GM19193 (cell line): ENCODE data around the gene DLG2.

Experiments
- POLR2A ChIP-seq: IDR thresholded peaks from 4 replicates; pipeline ENCODE4 v1.6.1; 2011; ENCODE audit not compliant: insufficient read depth, insufficient read length; ENCODE audit errors: extremely low read depth

The DLG2 gene

DNA sequence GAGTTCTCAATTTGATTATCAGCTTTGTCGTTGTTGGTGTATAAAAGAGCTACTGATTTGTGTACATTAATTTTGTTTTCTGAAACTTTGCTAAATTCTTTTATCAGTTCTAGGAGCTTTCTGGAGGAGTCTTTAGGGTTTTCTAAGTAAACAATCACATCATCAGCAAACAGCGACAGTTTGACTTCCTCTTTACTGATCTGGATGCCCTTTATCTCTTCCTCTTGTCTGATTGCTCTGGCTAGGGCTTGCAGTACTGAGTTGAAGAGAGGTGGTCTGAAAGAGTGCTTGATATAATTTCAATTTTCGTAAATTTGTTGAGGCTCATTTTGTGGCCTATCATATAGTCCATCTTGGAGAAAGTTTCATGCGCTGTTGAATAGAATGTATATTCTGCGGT, 213.0 kb downstream of the DLG2 start:
- no peak for TF ChIP-seq POLR2A

DNA sequence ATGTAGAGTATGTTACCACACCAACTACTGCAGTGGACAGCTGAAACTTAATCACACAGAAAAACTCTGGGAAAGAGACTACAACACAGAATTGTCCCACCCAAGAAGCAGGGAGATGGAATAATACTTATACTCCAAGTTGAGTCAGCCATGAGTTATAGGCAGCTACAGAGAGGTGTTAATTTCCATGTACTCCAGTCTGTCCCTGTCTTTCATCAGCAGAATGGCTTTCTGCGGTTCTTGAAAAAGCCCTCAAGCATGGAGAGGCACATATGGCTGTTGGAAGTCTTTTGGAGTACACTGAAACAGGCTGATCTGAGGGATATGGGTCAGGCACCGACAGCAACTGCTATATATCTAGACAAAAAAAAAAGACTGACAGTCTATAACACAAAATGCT, 219.5 kb downstream of the DLG2 start:
- TF ChIP-seq POLR2A: no peak

DNA sequence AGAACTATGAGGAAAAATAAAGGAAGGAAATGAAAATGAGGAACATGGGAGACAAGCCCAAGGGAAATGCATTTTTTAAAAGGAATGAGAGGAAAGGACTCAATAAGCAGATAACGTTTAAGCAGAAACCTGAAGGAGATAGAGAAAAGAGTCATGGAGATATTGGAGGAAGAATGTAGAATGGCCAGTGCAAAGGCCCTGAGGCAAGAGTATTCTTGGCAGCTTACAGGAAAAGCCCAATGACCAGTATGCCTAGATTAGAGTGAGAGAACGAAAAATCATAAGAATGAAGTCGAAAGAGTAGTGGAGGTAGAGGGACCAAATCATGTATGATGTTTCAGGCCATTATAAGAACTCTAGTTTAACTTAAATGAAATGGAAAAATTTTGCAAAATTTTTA, 220.3 kb downstream of the DLG2 start:
- no peak for TF ChIP-seq POLR2A

DNA sequence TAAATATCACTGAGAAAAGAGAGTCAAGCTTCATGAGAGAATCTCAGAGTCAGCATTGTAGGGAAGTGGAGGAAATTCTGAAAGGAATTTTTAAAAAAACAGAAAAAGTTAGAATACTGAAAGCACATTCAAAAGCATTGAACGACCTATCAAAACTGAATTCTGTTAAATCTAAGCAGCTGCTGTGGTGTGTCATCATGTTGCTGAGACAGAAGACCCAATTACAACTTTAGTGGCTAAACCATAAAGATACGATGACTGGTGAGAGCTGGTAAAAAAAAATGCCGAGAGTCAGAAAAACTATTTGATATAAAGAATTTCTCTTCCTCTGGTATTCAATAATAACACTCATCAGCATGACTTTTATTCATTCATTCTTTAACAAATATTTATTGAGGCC, 220.8 kb downstream of the DLG2 start:
- no peak for TF ChIP-seq POLR2A

DNA sequence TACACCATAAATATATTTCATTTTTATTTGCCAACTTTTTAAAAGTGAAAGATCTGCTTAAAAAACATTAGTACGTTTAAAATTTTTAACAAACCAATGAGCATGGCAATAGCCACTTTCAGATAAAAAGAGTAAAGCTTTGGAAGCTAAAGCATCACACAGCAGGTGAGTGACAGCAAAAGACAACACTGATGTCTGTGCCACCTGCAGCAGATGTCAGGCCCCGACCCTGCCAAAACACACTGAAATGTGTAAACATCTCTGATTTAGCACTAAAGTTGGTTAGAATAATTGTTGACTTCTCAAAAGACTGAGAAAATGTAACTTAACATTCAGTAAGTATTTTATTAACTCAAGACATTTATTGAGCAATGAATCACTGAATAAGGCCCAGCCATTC, 232.9 kb downstream of the DLG2 start:
- TF ChIP-seq POLR2A: no peak

DNA sequence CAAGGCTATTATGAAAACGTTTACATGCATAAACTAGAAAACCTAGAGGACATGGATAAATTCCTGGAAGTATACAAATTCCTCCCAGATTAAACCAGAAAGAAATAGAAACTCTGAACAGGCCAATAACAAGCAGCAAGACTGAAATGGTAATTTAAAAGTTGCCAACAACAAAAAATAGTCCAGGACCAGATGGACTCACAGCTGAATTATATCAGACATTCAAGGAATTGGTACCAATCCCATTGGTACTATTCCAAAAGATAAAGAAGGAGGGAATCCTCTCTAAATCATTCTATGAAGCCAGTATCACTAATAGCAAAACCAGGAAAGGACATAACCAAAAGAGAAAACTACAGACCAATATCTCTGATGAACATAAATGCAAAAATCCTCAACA, 236.0 kb downstream of the DLG2 start:
- no peak for TF ChIP-seq POLR2A

DNA sequence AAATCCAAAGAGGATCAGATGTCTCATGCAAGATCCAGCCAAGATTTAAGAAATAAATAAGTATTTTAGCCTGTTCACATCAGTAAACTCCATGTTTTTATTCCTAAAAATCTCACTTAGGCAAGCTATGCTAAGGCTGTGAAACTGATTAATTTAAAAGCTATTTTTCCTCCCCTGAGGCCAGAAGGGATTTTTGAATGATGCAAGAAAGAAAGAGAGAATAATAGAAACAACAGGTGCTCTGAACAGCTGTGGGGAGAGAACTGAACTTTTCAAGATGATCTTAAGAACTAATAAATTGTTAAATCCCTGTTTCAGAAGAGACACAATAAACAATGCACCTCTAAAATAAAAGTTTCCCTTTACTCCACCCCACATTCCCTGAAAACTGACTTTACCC, 241.6 kb downstream of the DLG2 start:
- no peak for TF ChIP-seq POLR2A

DNA sequence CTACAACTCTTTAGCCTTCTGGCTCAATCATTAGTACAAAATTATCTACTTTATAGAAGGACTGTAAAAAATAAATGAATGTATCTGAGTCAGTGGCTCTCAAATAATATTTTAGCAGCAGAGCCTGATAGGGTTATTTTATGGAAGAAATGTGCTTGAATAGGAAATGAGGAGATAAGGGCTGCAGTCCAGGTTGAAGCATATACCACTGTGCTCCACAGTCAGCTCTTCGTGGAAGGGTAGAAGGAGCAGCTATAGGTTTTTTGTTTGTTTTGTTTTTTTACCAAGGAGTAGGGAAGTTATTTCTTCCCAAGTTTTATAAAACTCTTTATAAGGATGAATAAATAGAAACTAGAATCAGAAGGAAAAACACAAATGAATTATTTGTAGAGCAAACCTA, 242.0 kb downstream of the DLG2 start:
- no peak for TF ChIP-seq POLR2A

DNA sequence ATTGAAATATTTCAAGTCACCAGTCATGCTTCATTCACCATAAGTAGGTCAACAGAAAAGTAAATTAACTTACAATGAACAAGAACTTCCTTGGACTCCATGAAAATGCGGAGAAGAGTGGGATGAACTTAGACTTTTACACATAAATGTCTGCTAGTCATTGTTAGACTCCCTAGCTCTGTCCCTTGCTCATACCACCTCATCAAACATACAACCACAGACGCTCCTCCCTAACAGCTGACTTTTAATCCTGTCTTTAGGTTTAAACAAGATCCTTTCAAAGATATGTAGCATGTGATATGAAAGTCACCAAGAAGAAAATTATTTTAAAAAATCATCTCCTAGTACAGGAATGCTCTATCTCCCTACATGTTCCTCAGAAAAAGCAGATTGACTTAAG, 248.1 kb downstream of the DLG2 start:
- TF ChIP-seq POLR2A: no peak

DNA sequence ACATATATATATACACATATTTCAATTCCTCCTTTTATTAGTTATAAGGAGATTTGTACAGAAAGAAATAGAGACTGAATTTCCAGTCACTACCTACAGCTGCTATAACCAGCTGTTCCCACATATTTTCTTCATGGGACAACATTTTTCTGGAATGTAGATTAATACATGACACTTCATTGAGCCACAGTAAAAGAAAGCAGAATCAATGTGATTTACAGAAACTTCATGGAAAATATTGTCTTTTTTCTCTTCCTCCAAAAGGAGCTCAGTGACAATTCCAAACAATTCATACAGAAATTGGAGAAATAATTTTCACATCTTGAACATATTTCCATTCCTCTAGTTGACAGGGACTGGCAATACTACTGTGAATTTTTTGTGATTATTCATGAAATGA, 249.2 kb downstream of the DLG2 start:
- TF ChIP-seq POLR2A: no peak

DNA sequence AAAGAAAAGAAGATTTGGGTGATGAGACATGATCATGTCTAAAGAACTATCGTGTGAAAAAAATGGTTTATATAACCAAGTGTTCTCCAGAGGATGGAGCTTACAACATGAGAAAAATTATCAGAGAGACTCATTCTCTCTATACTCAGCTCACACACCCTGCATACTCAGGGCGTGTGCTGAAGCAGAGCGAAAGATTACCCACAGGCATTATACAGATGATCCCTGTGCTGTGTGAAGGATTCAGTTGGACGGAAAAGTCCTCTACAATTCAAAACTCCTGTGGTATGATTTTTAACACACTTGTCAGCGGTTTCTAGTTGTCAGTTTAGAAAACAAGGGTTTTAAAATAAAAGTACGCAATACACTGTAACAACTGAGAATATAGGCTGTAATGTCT, 267.3 kb downstream of the DLG2 start:
- no peak for TF ChIP-seq POLR2A

DNA sequence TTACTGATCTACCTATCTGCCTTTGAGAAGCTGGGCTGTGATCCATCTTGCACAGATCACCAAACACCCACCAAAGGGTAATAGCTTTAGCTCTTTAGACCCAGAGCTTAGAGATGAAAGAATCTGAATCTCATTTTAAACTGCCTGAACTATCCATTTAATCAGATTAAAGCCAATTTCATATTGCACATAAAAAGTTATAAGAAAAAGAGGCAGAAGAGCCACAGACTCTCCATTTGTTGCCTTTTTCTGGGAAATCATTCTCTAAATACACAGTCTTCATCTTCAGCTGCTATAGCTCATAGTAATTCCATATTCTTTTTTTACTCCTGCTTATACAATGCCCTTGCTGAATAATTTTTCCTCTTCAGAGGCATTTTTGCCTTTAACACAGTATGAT, 271.2 kb downstream of the DLG2 start:
- no peak for TF ChIP-seq POLR2A

DNA sequence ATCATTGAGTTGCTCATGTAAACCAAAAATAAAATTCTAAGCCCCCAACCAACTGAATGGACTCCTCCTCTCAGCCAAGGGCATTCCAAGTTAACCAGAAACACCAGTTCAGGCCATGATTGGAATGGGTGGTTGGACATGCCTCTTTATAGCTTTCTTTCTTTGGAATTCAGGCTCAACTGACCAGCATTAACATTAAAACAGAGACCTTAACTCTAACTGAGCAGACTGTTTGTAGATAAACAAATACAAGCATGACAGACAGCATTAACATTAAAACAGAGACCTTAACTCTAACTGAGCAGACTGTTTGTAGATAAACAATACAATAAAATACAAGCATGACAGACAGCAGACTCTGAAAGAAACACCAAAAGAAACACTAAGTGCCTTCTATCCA, 278.2 kb downstream of the DLG2 start:
- no peak for TF ChIP-seq POLR2A

DNA sequence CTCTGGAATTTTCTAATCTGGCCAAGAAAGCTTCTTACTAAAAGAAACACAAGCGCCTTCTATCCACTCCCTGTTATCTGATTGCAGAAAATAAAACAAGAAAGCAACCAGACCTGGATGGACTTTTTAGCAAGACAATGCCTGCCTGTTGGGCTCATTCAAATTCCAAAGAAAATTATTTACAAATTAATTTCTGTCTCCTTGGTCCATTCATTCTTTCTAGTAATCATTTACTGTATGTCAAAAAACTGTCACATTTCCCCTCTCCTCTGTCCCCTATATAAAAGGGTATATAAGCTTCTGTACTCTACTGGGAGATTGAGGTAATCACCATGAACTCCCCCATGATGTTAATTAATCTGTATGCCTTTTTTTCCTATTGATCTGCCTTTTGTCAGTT, 279.9 kb downstream of the DLG2 start:
- no peak for TF ChIP-seq POLR2A

DNA sequence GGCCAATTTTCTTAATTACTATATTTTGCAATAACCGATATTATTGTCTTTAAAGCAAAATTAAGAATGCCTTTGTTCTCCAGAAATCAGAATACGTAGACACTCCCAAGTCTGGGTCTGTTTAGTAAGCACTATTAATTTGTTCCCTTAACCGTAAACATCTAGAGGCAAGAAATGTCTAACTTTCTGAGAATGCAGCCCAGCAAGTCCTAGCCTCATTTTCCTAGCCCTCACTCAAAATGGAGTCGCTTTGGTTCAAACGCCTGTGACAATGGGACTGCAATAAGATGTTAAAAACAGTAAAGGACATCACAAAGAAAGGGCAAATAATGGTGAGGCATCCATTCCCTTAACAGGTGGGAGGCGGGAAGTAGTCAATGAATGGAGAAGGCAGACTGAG, 280.7 kb downstream of the DLG2 start:
- TF ChIP-seq POLR2A: no peak

DNA sequence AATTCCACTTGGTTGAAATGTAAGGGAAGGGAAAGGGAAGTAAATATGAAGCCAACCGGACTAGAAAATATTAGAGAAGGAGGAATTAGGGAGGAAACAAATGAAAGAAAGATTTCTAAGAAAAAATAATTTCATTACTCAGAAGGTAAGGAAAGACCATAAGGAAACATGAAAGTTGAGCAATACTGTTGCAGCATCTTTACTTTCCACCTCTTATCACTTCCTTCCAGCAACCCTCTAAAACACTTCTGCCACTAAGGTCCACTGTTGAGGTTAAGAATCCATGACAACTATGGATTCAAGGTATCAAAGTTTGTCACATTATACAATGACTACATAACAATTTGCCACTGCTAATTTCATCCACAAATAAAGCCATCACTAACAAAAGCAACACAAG, 308.6 kb downstream of the DLG2 start:
- no peak for TF ChIP-seq POLR2A

DNA sequence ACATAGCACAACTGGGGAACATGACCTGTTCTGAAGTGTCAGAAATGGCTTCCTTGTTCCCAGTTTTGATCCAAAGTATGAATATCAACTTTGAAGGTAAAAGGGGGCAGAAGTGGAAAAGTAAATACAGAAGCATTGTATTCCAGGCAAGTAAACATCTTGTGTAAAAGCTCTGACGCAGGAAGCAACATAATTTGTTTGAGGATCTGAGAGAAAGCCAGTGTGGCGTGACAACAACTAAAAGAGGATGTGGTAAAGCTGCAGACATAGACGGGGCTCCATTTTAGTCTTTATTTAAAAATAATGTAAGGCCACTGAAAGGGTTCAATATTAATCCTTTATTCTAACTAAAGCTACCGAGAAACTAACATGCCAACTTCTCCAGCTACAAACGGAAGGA, 310.2 kb downstream of the DLG2 start:
- TF ChIP-seq POLR2A: no peak

DNA sequence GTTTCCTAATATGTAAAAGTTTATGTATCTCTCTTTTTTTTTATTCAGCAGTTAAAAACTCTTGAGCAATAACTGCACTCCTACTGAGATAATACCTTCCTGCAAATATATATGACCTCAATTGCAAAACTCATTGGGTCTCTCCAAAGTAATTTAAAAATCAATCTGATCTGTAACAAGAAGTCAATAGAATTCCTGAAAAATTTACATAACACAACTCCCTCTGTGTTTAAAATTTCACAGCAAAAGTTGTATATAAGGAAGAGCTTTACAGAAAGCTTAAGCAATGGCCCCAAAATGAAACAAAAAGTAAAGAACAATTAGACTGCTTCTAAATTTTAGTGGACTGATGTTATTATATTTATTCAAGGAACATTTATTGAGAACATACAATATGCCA, 313.4 kb downstream of the DLG2 start:
- no peak for TF ChIP-seq POLR2A
